HCT116 (cell line): Measurements from ENCODE around the gene CALML6. TPM values are rescaled to one million over a fixed set of nuclear protein-coding genes. Genes with fewer than 3 reads are reported as not detected.

Experiments
- ATAC-seq: fragments of 200-7000 bp; cut with Tn5 transposase; 2 replicates; pipeline ENCODE4 v1.9.1; 2020; ENCODE audit warnings: mild to moderate bottlenecking, moderate library complexity
- BruUV-seq: library from RNA; stranded (reverse); fragments of 400-500 nt; replicated peaks from 2 replicates; lab custom pipeline; 2021; lab: Mats Ljungman, UMichigan
- CTCF ChIA-PET: fragments of 300-600 bp; sonication (Branson Sonifier 250); formaldehyde crosslinking; loops from one replicate; lab custom pipeline; 2021; ENCODE audit warnings: antibody characterized with exemption; lab: Charles Lee
- POLR2A ChIA-PET: fragments of 300-600, 350-600 bp; sonication (Branson Sonifier 250); formaldehyde crosslinking; loops from one replicate; lab custom pipeline; 2021; ENCODE audit warnings: antibody characterized with exemption; lab: Charles Lee
- RAD21 ChIA-PET, 2 experiments: fragments of 300-600 bp; sonication (Branson Sonifier 250); formaldehyde crosslinking; loops; one replicate each; lab custom pipeline; 2023; ENCODE audit warnings: low total read pairs in 2 of 2; ENCODE audit not compliant: uncharacterized antibody in 2 of 2, unreplicated experiment in 2 of 2, low non-redundant PET in 1 of 2; lab: Charles Lee
- DNase-seq: peaks from one replicate; pipeline ENCODE4 v3.0.0-alpha.2; 2010; ENCODE audit warnings: low read depth, low spot score
- H2AFZ ChIP-seq: fragments of 200-600 bp; shearing (Covaris generic), sonication (generic); 2 replicates; pipeline ENCODE4 v1.6.1; 2017; ENCODE audit warnings: low read depth, mixed run types, mixed read lengths, antibody characterized with exemption, low read length; ENCODE audit not compliant: poor library complexity, severe bottlenecking
- H3K27ac ChIP-seq: 2 replicates; pipeline ENCODE4 v1.5.1; 2012; ENCODE audit warnings: low read depth, low read length
- H3K27me3 ChIP-seq: fragments of 200-600 bp; sonication (generic); 2 replicates; pipeline ENCODE4 v1.6.1; 2016; ENCODE audit warnings: mixed run types, low read length, mixed read lengths; ENCODE audit not compliant: insufficient read depth
- H3K36me3 ChIP-seq, 2 experiments: fragments of 200-500 bp in 1 of 2; fragments of 200-600 bp in 1 of 2; sonication (Bioruptor generic) in 1 of 2; sonication (generic) in 1 of 2; 2 replicates each; pipeline versions ENCODE4 v1.5.1 to v1.6.1; 2014 to 2016; ENCODE audit warnings: low read length in 2 of 2, inconsistent platforms in 1 of 2, mixed read lengths in 1 of 2, mixed run types in 1 of 2; ENCODE audit not compliant: insufficient read depth in 2 of 2, control insufficient read depth in 1 of 2
- H3K4me1 ChIP-seq, 2 experiments: fragments of 200-600 bp in 1 of 2; sonication (generic) in 1 of 2; 2 replicates each; pipeline versions ENCODE4 v1.5.1 to v1.6.1; 2012 to 2017; ENCODE audit warnings: low read length in 2 of 2, inconsistent platforms in 1 of 2, mild to moderate bottlenecking in 1 of 2, mixed read lengths in 1 of 2, mixed run types in 1 of 2, moderate library complexity in 1 of 2; ENCODE audit not compliant: insufficient read depth in 2 of 2, control insufficient read depth in 1 of 2
- H3K4me2 ChIP-seq: fragments of 200-600 bp; sonication (generic); 2 replicates; pipeline ENCODE4 v1.6.1; 2017; ENCODE audit warnings: mixed run types, low read length, mixed read lengths
- H3K4me3 ChIP-seq, 2 experiments: fragments of 200-600 bp in 1 of 2; sonication (generic) in 1 of 2; replicated peaks in 1 of 2; 2 replicates each; pipeline ENCODE4 v1.5.1; 2011 to 2016; ENCODE audit warnings: low read length in 2 of 2, control low read depth in 1 of 2, low read depth in 1 of 2, mild to moderate bottlenecking in 1 of 2, mixed read lengths in 1 of 2, mixed run types in 1 of 2
- H3K79me2 ChIP-seq: fragments of 200-600 bp; sonication (generic); 2 replicates; pipeline ENCODE4 v1.6.1; 2017; ENCODE audit warnings: mild to moderate bottlenecking, mixed run types, low read length, moderate library complexity, mixed read lengths; ENCODE audit not compliant: insufficient read depth
- H3K9ac ChIP-seq: fragments of 200-600 bp; sonication (generic); 2 replicates; pipeline ENCODE4 v1.6.1; 2016; ENCODE audit warnings: low read length, mixed read lengths
- H3K9me2 ChIP-seq: fragments of 200-600 bp; sonication (generic), shearing (Covaris generic); 2 replicates; pipeline ENCODE4 v1.6.1; 2017; ENCODE audit warnings: mixed run types, mild to moderate bottlenecking, moderate library complexity; ENCODE audit not compliant: insufficient read depth
- H3K9me3 ChIP-seq, 2 experiments: fragments of 200-500 bp in 1 of 2; fragments of 200-600 bp in 1 of 2; sonication (Bioruptor generic) in 1 of 2; sonication (generic) in 1 of 2; 2 replicates each; pipeline ENCODE4 v1.6.1; 2014 to 2017; ENCODE audit warnings: low read length in 2 of 2, mixed read lengths in 2 of 2, inconsistent platforms in 1 of 2, low read depth in 1 of 2, mild to moderate bottlenecking in 1 of 2, mixed run types in 1 of 2, moderate library complexity in 1 of 2; ENCODE audit not compliant: control insufficient read depth in 1 of 2, insufficient read depth in 1 of 2
- H4K20me1 ChIP-seq: fragments of 200-600 bp; sonication (generic), shearing (Covaris generic); 2 replicates; pipeline ENCODE4 v1.6.1; 2017; ENCODE audit warnings: mixed run types, mild to moderate bottlenecking, moderate library complexity; ENCODE audit not compliant: insufficient read depth
- CTCF ChIP-seq, 3 experiments: fragments of 200-600 bp in 1 of 3; sonication (generic) in 1 of 3; IDR thresholded peaks in 2 of 3; conservative IDR thresholded peaks in 1 of 3; 2 replicates each; pipeline ENCODE4 v1.5.1; 2012 to 2017; ENCODE audit warnings: low read depth in 2 of 3, low read length in 2 of 3, antibody characterized with exemption in 1 of 3, borderline replicate concordance in 1 of 3, control low read depth in 1 of 3, mild to moderate bottlenecking in 1 of 3, mixed read lengths in 1 of 3, mixed run types in 1 of 3, moderate library complexity in 1 of 3; ENCODE audit not compliant: insufficient read depth in 1 of 3
- EZH2 ChIP-seq: fragments of 200-600 bp; sonication (generic); IDR thresholded peaks from 2 replicates; pipeline ENCODE4 v1.6.1; 2017; ENCODE audit warnings: antibody characterized with exemption, mixed run types
- POLR2A ChIP-seq: IDR thresholded peaks from 2 replicates; pipeline ENCODE4 v1.7.0; 2011; ENCODE audit warnings: borderline replicate concordance; ENCODE audit not compliant: insufficient read depth, insufficient read length; ENCODE audit errors: extremely low read depth
- POLR2AphosphoS5 ChIP-seq: IDR thresholded peaks from 2 replicates; pipeline ENCODE4 v1.6.1; 2011; ENCODE audit warnings: mild to moderate bottlenecking, low read depth, low read length, moderate library complexity
- RAD21 ChIP-seq: IDR thresholded peaks from 2 replicates; pipeline ENCODE4 v1.6.1; 2012; ENCODE audit warnings: low read depth, mild to moderate bottlenecking
- TCF7L2 ChIP-seq: IDR thresholded peaks from 2 replicates; pipeline ENCODE4 v1.7.0; 2011; ENCODE audit warnings: borderline replicate concordance, inconsistent platforms; ENCODE audit not compliant: insufficient read depth, insufficient read length; ENCODE audit errors: extremely low read depth
- ZFX ChIP-seq: fragments of 450-650 bp; IDR thresholded peaks from 2 replicates; pipeline ENCODE4 v1.6.1; 2017
- ZNF274 ChIP-seq: fragments of 200-500 bp; sonication (Bioruptor generic); IDR thresholded peaks from 2 replicates; pipeline ENCODE4 v1.6.1; 2014; ENCODE audit warnings: mild to moderate bottlenecking, low read depth, low read length, inconsistent platforms
- intact Hi-C: fragments of 100-400 bp; cut with micrococcal nuclease; formaldehyde crosslinking; loops from 2 replicates; pipeline ENCODE4 v1.10.0; 2022
- total RNA-seq: library from RNA; stranded (reverse); gene quantifications from one replicate; pipeline ENCODE4 v1.2.1, GENCODE V29; 2021; ENCODE audit not compliant: unreplicated experiment

CALML6 gene
- total RNA-seq, 1 experiment from 2014 or later: 2.3 TPM

GRCh38 chr1:1959840-1960479 is 44.9 kb downstream of the CALML6 start:
- peak overlapping the region; percentile 91 for H3K4me2 ChIP-seq
- H3K27ac ChIP-seq: peak overlapping the region; percentile 21; the same call in 1 of the 2 replicates
- peak; percentile 71 for DNase-seq
- no peaks in the 10 kb centered on the region for H3K79me2 ChIP-seq
- no TSS peak for BruUV-seq
- H3K9me3 ChIP-seq: no peaks in the 10 kb centered on the region
- H3K36me3 ChIP-seq: no peaks in the 10 kb centered on the region
- intact Hi-C loops: loop anchor here (1.0 kb wide), 2 partner anchors 86 to 214 kb away; no protein-coding TSS in a partner anchor
- H2AFZ ChIP-seq: peak overlapping the region; percentile 84
- H3K27me3 ChIP-seq: no peaks in the 10 kb centered on the region
- ChIA-PET RAD21 (interaction anchor here (0.7 to 1.6 kb wide), 7 partner anchors 81 to 87 kb away, joined by 3 to 11 read pairs (median 3); no protein-coding TSS in a partner anchor), CTCF (interaction anchor here (0.9 to 6.7 kb wide), 9 partner anchors 9 to 180 kb away, joined by 3 to 70 read pairs (median 5); no protein-coding TSS in a partner anchor), POLR2A (interaction anchor here (1.0 kb wide), 1 partner anchor 87 kb away, joined by 4 read pairs; no protein-coding TSS in a partner anchor)
- no peaks in the 10 kb centered on the region for H3K9me2 ChIP-seq
- H3K4me1 ChIP-seq: peaks cover 5 to 22% of the 10 kb centered on the region in 2 experiments; a peak in 3 of 4 replicates
- ATAC-seq: peak; percentile 94
- TF ChIP-seq ZFX (peak; percentile 24; the same call in 1 of the 2 replicates), POLR2A (peak; percentile 27), RAD21 (peak; percentile 96), TCF7L2 (peak; percentile 76), ZNF274 (no peak), POLR2AphosphoS5 (0 out of 2 replicates have a peak, but pooled peaks have one; percentile 24), EZH2 (no peak), CTCF (IDR thresholded peaks at IDR 0.05 in 2 of 3, conservative IDR thresholded peaks at IDR 0.05 in 1 of 3; ENCODE audit: borderline replicate concordance in 1 of 3, insufficient read depth in 1 of 3, low read depth in 2 of 3, low read length in 2 of 3) (peak; percentile 96 to 97 (median 96))
- H4K20me1 ChIP-seq: no peaks in the 10 kb centered on the region
- H3K9ac ChIP-seq: peak overlapping the region; percentile 29; the same call in 1 of the 2 replicates
- H3K4me3 ChIP-seq: peak overlapping the region; percentile 36 to 54
